Stimulated activated CD4-positive, alpha-beta T cell treated with anti-CD3 and anti-CD28 coated beads, Interleukin-2, amount 100 ng/mL, for 48 hours (primary cell): ENCODE measurements around the gene OR8H1.

Source experiments
- DNase-seq, 2 donors: peaks; one replicate each; pipeline ENCODE4 v3.0.0-alpha.2; 2020

Gene OR8H1

GRCh38 chr11:56292154-56292553, at the start of gene OR8H1:
TSS of gene OR8H1 (minus strand) at chr11:56292254. CDS start at chr11:56291062, 1,192 bp downstream.
- DNase-seq, result no peak

- no peak for DNase-seq
Measured at GRCh38 chr11:56340289-56340688, 48.2 kb upstream of the OR8H1 start.

- DNase-seq, result no peak
Measured at GRCh38 chr11:56333156-56333555, 41.1 kb upstream of the OR8H1 start.

- no peak for DNase-seq
Measured at GRCh38 chr11:56331861-56332491, 39.9 kb upstream of the OR8H1 start.

- DNase-seq, result no peak
Measured at GRCh38 chr11:56314844-56315243, 22.8 kb upstream of the OR8H1 start, which contains the start of gene OR8K3. TSS of gene OR8K3 (plus strand) at chr11:56315144. CDS start at chr11:56318307, 3,163 bp downstream.

- DNase-seq, result no peak
Measured at GRCh38 chr11:56307836-56308235, 15.8 kb upstream of the OR8H1 start.

- no peak for DNase-seq
Measured at GRCh38 chr11:56296898-56297297, 4.8 kb upstream of the OR8H1 start.

GRCh38 chr11:56273854-56274253, 18.2 kb downstream of the OR8H1 start, which contains the start of gene OR5T1:
TSS of gene OR5T1 (plus strand) at chr11:56274154. CDS start at chr11:56275639, 1,485 bp downstream.
- DNase-seq, result no peak

- DNase-seq, result no peak
Measured at GRCh38 chr11:56271092-56271491, 21.0 kb downstream of the OR8H1 start.

GRCh38 chr11:56251954-56252353, 40.1 kb downstream of the OR8H1 start, which contains the start of gene OR5T3:
TSS of gene OR5T3 (plus strand) at chr11:56252254. CDS start at chr11:56252254, 0 bp downstream.
- DNase-seq, result no peak
